ENCODE data around the gene MTMR2.

- TF ChIP-seq CTCF (IDR thresholded peaks at IDR 0.05) (peak in 1 of 6 experiments; percentile 4), POLR2A (IDR thresholded peaks at IDR 0.05) (peak in 1 of 4 donors; percentile 82)
Measured at GRCh38 chr11:95790123-95790932, 133.6 kb downstream of the MTMR2 start, which contains the start of gene CEP57.
